Panc1 (cell line): ENCODE results near the gene CRYGS. TPM values are rescaled to one million over a fixed set of nuclear protein-coding genes. Genes with fewer than 3 reads are reported as not detected.

ENCODE experiments used
- ATAC-seq: fragments of 200-7000 bp; cut with Tn5 transposase; 2 replicates; pipeline ENCODE4 v1.9.1; 2020; ENCODE audit warnings: mild to moderate bottlenecking, moderate library complexity
- BruUV-seq: library from RNA; stranded (reverse); fragments of 400-500 nt; replicated peaks from 2 replicates; lab custom pipeline; 2021; lab: Mats Ljungman, UMichigan
- CTCF ChIA-PET: fragments of 300-600 bp; sonication (Branson Sonifier 250); formaldehyde crosslinking; loops from one replicate; lab custom pipeline; 2022; ENCODE audit warnings: antibody characterized with exemption; lab: Charles Lee
- POLR2A ChIA-PET: fragments of 300-600 bp; sonication (Branson Sonifier 250); formaldehyde crosslinking; loops from one replicate; lab custom pipeline; 2022; ENCODE audit warnings: antibody characterized with exemption; lab: Charles Lee
- DNase-seq: peaks from one replicate; pipeline ENCODE4 v3.0.0-alpha.2; 2010; ENCODE audit warnings: low read depth, low spot score
- H3K27ac ChIP-seq: 2 replicates; pipeline ENCODE4 v1.5.1; 2011; ENCODE audit warnings: mild to moderate bottlenecking, low read length, inconsistent platforms
- H3K27me3 ChIP-seq: fragments of 200-500 bp; sonication (Bioruptor generic); 2 replicates; pipeline ENCODE4 v1.6.0; 2014; ENCODE audit warnings: low read length, inconsistent platforms; ENCODE audit not compliant: control insufficient read depth, insufficient read depth
- H3K36me3 ChIP-seq: fragments of 200-500 bp; sonication (Bioruptor generic); 2 replicates; pipeline ENCODE4 v1.5.1; 2014; ENCODE audit warnings: inconsistent platforms, mild to moderate bottlenecking, low read length, moderate library complexity; ENCODE audit not compliant: control insufficient read depth, insufficient read depth
- H3K4me1 ChIP-seq: 2 replicates; pipeline ENCODE4 v1.5.1; 2011; ENCODE audit warnings: inconsistent platforms, mild to moderate bottlenecking, low read length, moderate library complexity; ENCODE audit not compliant: control insufficient read depth, insufficient read depth
- H3K4me3 ChIP-seq, 2 experiments: 2 replicates each; pipeline ENCODE4 v1.5.1; 2011 to 2012; ENCODE audit warnings: low read depth in 2 of 2, low read length in 2 of 2, mild to moderate bottlenecking in 2 of 2, inconsistent platforms in 1 of 2, moderate library complexity in 1 of 2
- H3K9me3 ChIP-seq: fragments of 200-500 bp; sonication (Bioruptor generic); 2 replicates; pipeline ENCODE4 v1.5.1; 2014; ENCODE audit warnings: low read depth, mild to moderate bottlenecking, inconsistent platforms, low read length, moderate library complexity; ENCODE audit not compliant: control insufficient read depth, insufficient read depth
- CTCF ChIP-seq: fragments of 450-650 bp; IDR thresholded peaks from 2 replicates; pipeline ENCODE4 v1.5.1; 2017; ENCODE audit warnings: mild to moderate bottlenecking
- POLR2AphosphoS5 ChIP-seq: IDR thresholded peaks from 2 replicates; pipeline ENCODE4 v1.6.1; 2012; ENCODE audit warnings: mild to moderate bottlenecking, low read depth, low read length, moderate library complexity
- REST ChIP-seq, 2 experiments: IDR thresholded peaks; 2 replicates each; pipeline ENCODE4 v1.6.1; 2011 to 2012; ENCODE audit warnings: low read depth in 2 of 2, control low read depth in 1 of 2, low read length in 1 of 2, mild to moderate bottlenecking in 1 of 2, moderate library complexity in 1 of 2; ENCODE audit not compliant: insufficient read depth in 1 of 2
- SIN3A ChIP-seq: IDR thresholded peaks from 2 replicates; pipeline ENCODE4 v1.6.1; 2012; ENCODE audit warnings: low read depth, mild to moderate bottlenecking, low read length, moderate library complexity, borderline replicate concordance; ENCODE audit not compliant: insufficient read depth
- TCF7L2 ChIP-seq: IDR thresholded peaks from 2 replicates; pipeline ENCODE4 v1.6.1; 2011; ENCODE audit warnings: mild to moderate bottlenecking, low read depth, low read length, inconsistent platforms
- in situ Hi-C: cut with HindIII; loops from 2 replicates; pipeline ENCODE4 v1.10.0; 2016; ENCODE audit warnings: low sequenced_read_pairs, low pct_unique_long_range_greater_than_20kb
- intact Hi-C: fragments of 100-400 bp; cut with micrococcal nuclease; formaldehyde crosslinking; loops from one replicate; pipeline ENCODE4 v1.10.0; 2022; ENCODE audit not compliant: unreplicated experiment
- total RNA-seq: library from RNA; stranded (reverse); gene quantifications from one replicate; pipeline ENCODE4 v1.2.1, GENCODE V29; 2021; ENCODE audit not compliant: unreplicated experiment

The CRYGS gene
- total RNA-seq, 1 experiment from 2014 or later = 2.8 TPM

- no peaks in the 10 kb centered on the region for H3K9me3 ChIP-seq
- TF ChIP-seq TCF7L2 = no peak
- peak overlapping the region; percentile 81; the same call in 1 of the 2 replicates for H3K27ac ChIP-seq
- no TSS peak for BruUV-seq
- no peak for DNase-seq
- H3K36me3 ChIP-seq = peaks cover 50% of the 10 kb centered on the region
- CTCF ChIA-PET = no interaction called here
- intact Hi-C loops (no loop called here), in situ Hi-C loops (no loop called here)
- H3K4me3 ChIP-seq = peak overlapping the region; percentile 87 to 94
- POLR2A ChIA-PET = no interaction called here
- H3K27me3 ChIP-seq = no peaks in the 10 kb centered on the region
- no peak for ATAC-seq
- H3K4me1 ChIP-seq = peaks cover 15% of the 10 kb centered on the region
Measured at GRCh38 chr3:186571644-186572013, 27.4 kb upstream of the CRYGS start.

- no peak for DNase-seq
- TSS peak; percentile 81 for BruUV-seq
- CTCF ChIA-PET = interaction anchor here (0.9 to 1.2 kb wide), 3 partner anchors 30 to 46 kb away, joined by 3 to 4 read pairs (median 3); no protein-coding TSS in a partner anchor
- H3K4me1 ChIP-seq = peaks cover 15% of the 10 kb centered on the region
- intact Hi-C loops (no loop called here), in situ Hi-C loops (no loop called here)
- no peak for ATAC-seq
- no peaks in the 10 kb centered on the region for H3K9me3 ChIP-seq
- H3K36me3 ChIP-seq = peaks cover 46% of the 10 kb centered on the region
- POLR2A ChIA-PET = interaction anchor here (1.3 kb wide), 1 partner anchor 213 kb away, joined by 10 read pairs; the partner anchor contains the start of gene EIF4A2
- peak overlapping the region; percentile 87 to 94 for H3K4me3 ChIP-seq
- TF ChIP-seq REST (IDR thresholded peaks at IDR 0.05; ENCODE audit: insufficient read depth in 1 of 2, low read depth in 2 of 2, low read length in 1 of 2) (no peak), SIN3A (no peak), CTCF (no peak), POLR2AphosphoS5 (no peak), TCF7L2 (no peak)
- peak overlapping the region; percentile 81 for H3K27ac ChIP-seq
- no peaks in the 10 kb centered on the region for H3K27me3 ChIP-seq
Measured at GRCh38 chr3:186570941-186571643, 26.9 kb upstream of the CRYGS start.
